A549 (cell line): ENCODE data around the gene PRKAG3.

ENCODE experiments used
- JUN ChIP-seq, 2 experiments: fragments of >200 bp; sonication (Bioruptor Twin); formaldehyde crosslinking; IDR thresholded peaks; 2 replicates in 1 of 2; 3 replicates in 1 of 2; pipeline ENCODE4 v1.6.1; 2016 to 2017
- KDM1A ChIP-seq: fragments of 200-600 bp; sonication (generic); IDR thresholded peaks from 2 replicates; pipeline ENCODE4 v1.6.1; 2016; ENCODE audit warnings: low read depth, mild to moderate bottlenecking
- MYC ChIP-seq: IDR thresholded peaks from 2 replicates; pipeline ENCODE4 v1.6.1; 2012; ENCODE audit warnings: mild to moderate bottlenecking, inconsistent platforms, low read length, improper control_type of control experiment, borderline replicate concordance
- RFX5 ChIP-seq: fragments of 450-650 bp; IDR thresholded peaks from 2 replicates; pipeline ENCODE4 v1.7.1; 2014; ENCODE audit warnings: antibody characterized with exemption, mild to moderate bottlenecking, moderate library complexity
- TF ChIP-seq, protein P1 (sequence below): fragments of >200 bp; sonication (Bioruptor Twin); formaldehyde crosslinking; IDR thresholded peaks from 3 replicates; pipeline ENCODE4 v1.5.1; 2016

DNA sequence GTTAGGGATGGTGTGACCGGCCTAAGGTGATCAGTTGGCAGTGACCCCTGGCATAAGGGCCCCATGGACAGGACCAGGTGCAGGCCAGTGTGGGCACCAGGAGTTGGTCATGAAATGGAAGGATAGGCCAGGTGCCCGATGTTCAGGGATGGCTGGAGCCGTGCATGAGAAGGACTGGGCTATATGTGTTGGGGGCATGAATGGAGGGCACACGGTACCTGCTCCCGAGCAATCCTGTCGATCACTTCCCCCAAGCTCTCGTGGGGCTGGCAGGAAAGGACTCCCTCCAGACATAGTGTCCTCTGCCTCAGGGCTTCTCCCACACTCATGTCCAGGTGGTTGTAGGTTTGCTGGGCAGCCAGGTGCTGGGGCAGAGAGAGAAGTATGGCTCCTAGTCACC, 7.6 kb downstream of the PRKAG3 start:
- TF ChIP-seq MYC: no peak
- TF ChIP-seq, protein P1, sequence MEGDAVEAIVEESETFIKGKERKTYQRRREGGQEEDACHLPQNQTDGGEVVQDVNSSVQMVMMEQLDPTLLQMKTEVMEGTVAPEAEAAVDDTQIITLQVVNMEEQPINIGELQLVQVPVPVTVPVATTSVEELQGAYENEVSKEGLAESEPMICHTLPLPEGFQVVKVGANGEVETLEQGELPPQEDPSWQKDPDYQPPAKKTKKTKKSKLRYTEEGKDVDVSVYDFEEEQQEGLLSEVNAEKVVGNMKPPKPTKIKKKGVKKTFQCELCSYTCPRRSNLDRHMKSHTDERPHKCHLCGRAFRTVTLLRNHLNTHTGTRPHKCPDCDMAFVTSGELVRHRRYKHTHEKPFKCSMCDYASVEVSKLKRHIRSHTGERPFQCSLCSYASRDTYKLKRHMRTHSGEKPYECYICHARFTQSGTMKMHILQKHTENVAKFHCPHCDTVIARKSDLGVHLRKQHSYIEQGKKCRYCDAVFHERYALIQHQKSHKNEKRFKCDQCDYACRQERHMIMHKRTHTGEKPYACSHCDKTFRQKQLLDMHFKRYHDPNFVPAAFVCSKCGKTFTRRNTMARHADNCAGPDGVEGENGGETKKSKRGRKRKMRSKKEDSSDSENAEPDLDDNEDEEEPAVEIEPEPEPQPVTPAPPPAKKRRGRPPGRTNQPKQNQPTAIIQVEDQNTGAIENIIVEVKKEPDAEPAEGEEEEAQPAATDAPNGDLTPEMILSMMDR: no peak
- no peak for TF ChIP-seq JUN (IDR thresholded peaks at IDR 0.05)
- TF ChIP-seq KDM1A: no peak
- TF ChIP-seq RFX5: no peak
